ENCODE data around the gene TMEM53. TPM values are rescaled to one million over a fixed set of nuclear protein-coding genes. Genes with fewer than 3 reads are reported as not detected.
A peak's percentile ranks its signal among the peaks of the same experiment; 100 is the strongest.

The TMEM53 gene
- total RNA-seq, 4 donors from 2014 or later, result 3.9 to 10.4 (median 8.0) TPM

- no peak overlapping the region for H3K4me3 ChIP-seq (replicated peaks in 1 of 3)
- H3K9me3 ChIP-seq, result no peaks in the 10 kb centered on the region
- no peaks in the 10 kb centered on the region for H3K36me3 ChIP-seq
- peaks cover 0 to 6% of the 10 kb centered on the region in 2 donors for H3K4me1 ChIP-seq
- TF ChIP-seq CTCF (IDR thresholded peaks at IDR 0.05), result no peak
- TF ChIP-seq POLR2A (IDR thresholded peaks at IDR 0.05), result no peak
- DNase-seq, result no peak
- peaks cover 3% of the 10 kb centered on the region for H3K27me3 ChIP-seq
- 76 to 87% methylated on average over 6 of the region's 6 CpGs for WGBS, 2 donors
- intact Hi-C loops (cut with DNase I), result no loop called here
- no peak overlapping the region for H3K27ac ChIP-seq
These were observed 66.1 kb downstream of the TMEM53 start for GRCh38 chr1:44608141-44608540.

- peaks cover 0 to 6% of the 10 kb centered on the region in 2 donors for H3K4me1 ChIP-seq
- H3K4me3 ChIP-seq (replicated peaks in 1 of 3), result no peak overlapping the region
- H3K27me3 ChIP-seq, result peaks cover 3% of the 10 kb centered on the region
- H3K27ac ChIP-seq, result no peak overlapping the region
- no peaks in the 10 kb centered on the region for H3K36me3 ChIP-seq
- no peaks in the 10 kb centered on the region for H3K9me3 ChIP-seq
- 91 to 92% methylated on average over 8 of the region's 8 CpGs for WGBS, 2 donors
- no peak for TF ChIP-seq POLR2A (IDR thresholded peaks at IDR 0.05)
- TF ChIP-seq CTCF (IDR thresholded peaks at IDR 0.05), result no peak
- intact Hi-C loops (cut with DNase I), result no loop called here
- DNase-seq, result no peak
These were observed 67.5 kb downstream of the TMEM53 start for GRCh38 chr1:44606701-44607281.

- H3K4me1 ChIP-seq, result peaks cover 0 to 6% of the 10 kb centered on the region in 2 donors
- H3K36me3 ChIP-seq, result no peaks in the 10 kb centered on the region
- H3K9me3 ChIP-seq, result no peaks in the 10 kb centered on the region
- intact Hi-C loops (cut with DNase I), result no loop called here
- TF ChIP-seq CTCF (IDR thresholded peaks at IDR 0.05) (no peak), POLR2A (IDR thresholded peaks at IDR 0.05) (no peak)
- WGBS, 2 donors, result 87 to 88% methylated on average over 12 of the region's 12 CpGs
- no peak overlapping the region for H3K4me3 ChIP-seq (replicated peaks in 1 of 3)
- no peak overlapping the region for H3K27ac ChIP-seq
- DNase-seq, result no peak
- H3K27me3 ChIP-seq, result peaks cover 3% of the 10 kb centered on the region
These were observed 68.2 kb downstream of the TMEM53 start for GRCh38 chr1:44605914-44606615.

GRCh38 chr1:44604157-44604955 lies 69.9 kb downstream of the TMEM53 start:
- no peak overlapping the region for H3K4me3 ChIP-seq (replicated peaks in 1 of 3)
- H3K9me3 ChIP-seq, result no peaks in the 10 kb centered on the region
- H3K27me3 ChIP-seq, result peaks cover 3% of the 10 kb centered on the region
- WGBS, 2 donors, result 67 to 76% methylated on average over 3 of the region's 3 CpGs
- peaks cover 0 to 6% of the 10 kb centered on the region in 2 donors for H3K4me1 ChIP-seq
- H3K36me3 ChIP-seq, result no peaks in the 10 kb centered on the region
- TF ChIP-seq CTCF (IDR thresholded peaks at IDR 0.05) (no peak), POLR2A (IDR thresholded peaks at IDR 0.05) (no peak)
- intact Hi-C loops (cut with DNase I), result no loop called here
- DNase-seq, result peak; percentile 11 to 20
- H3K27ac ChIP-seq, result no peak overlapping the region

Measured in thyroid gland (tissue), 4 donors.